SK-N-SH (cell line): ENCODE data around the gene SKA1. TPM values are rescaled to one million over a fixed set of nuclear protein-coding genes. Genes with fewer than 3 reads are reported as not detected.

Experiments used
- CTCF ChIA-PET: fragments of 300-600, 350-600 bp; formaldehyde crosslinking; extraction: SDS; loops from one replicate; lab custom pipeline; 2021; lab: Yijun Ruan, JAX
- POLR2A ChIA-PET: fragments of 350-600 bp; sonication (Branson Sonifier 250); formaldehyde crosslinking; extraction: SDS; loops from one replicate; lab custom pipeline; 2020; ENCODE audit warnings: antibody characterized with exemption, inconsistent platforms; lab: Yijun Ruan, JAX
- DNase-seq: peaks from one replicate; pipeline ENCODE4 v3.0.0; 2012
- H2AFZ ChIP-seq: fragments of 200-600 bp; sonication (generic); 2 replicates; pipeline ENCODE4 v1.8.1; 2016; ENCODE audit warnings: antibody characterized with exemption, mild to moderate bottlenecking, low read depth
- H3F3A ChIP-seq: fragments of 200-600 bp; sonication (generic); replicated peaks from 2 replicates; pipeline ENCODE3; 2016; ENCODE audit warnings: antibody characterized with exemption, mild to moderate bottlenecking; ENCODE audit not compliant: insufficient read depth
- H3K27ac ChIP-seq, 2 experiments: fragments of 200-500 bp in 1 of 2; fragments of 200-600 bp in 1 of 2; sonication (Bioruptor generic) in 1 of 2; sonication (generic), shearing (Covaris generic) in 1 of 2; 2 replicates each; pipeline versions ENCODE4 v1.5.1 to v1.6.1; 2014 to 2016; ENCODE audit warnings: low read depth in 2 of 2, inconsistent platforms in 1 of 2, low read length in 1 of 2, mild to moderate bottlenecking in 1 of 2, mixed read lengths in 1 of 2
- H3K27me3 ChIP-seq: fragments of 200-600 bp; sonication (generic), shearing (Covaris generic); 2 replicates; pipeline ENCODE4 v1.6.1; 2016; ENCODE audit warnings: mixed run types; ENCODE audit not compliant: insufficient read depth
- H3K36me3 ChIP-seq, 2 experiments: fragments of 200-500 bp in 1 of 2; fragments of 200-600 bp in 1 of 2; sonication (Bioruptor generic) in 1 of 2; sonication (generic) in 1 of 2; replicated peaks in 1 of 2; 2 replicates each; pipeline versions ENCODE3 to v1.5.1; 2014 to 2016; ENCODE audit warnings: low read length in 1 of 2, mild to moderate bottlenecking in 1 of 2; ENCODE audit not compliant: insufficient read depth in 2 of 2, control insufficient read depth in 1 of 2
- H3K4me1 ChIP-seq, 2 experiments: fragments of 200-500 bp in 1 of 2; fragments of 200-600 bp in 1 of 2; sonication (Bioruptor generic) in 1 of 2; sonication (generic), shearing (Covaris generic) in 1 of 2; 2 replicates each; pipeline versions ENCODE4 v1.5.1 to v1.6.1; 2014 to 2016; ENCODE audit warnings: low read depth in 1 of 2, low read length in 1 of 2, mixed run types in 1 of 2; ENCODE audit not compliant: insufficient read depth in 2 of 2, control insufficient read depth in 1 of 2
- H3K4me2 ChIP-seq: fragments of 200-600 bp; sonication (generic), shearing (Covaris generic); 2 replicates; pipeline ENCODE4 v1.6.1; 2017; ENCODE audit warnings: mixed run types
- H3K4me3 ChIP-seq, 2 experiments: fragments of 200-500 bp in 1 of 2; fragments of 200-600 bp in 1 of 2; sonication (Bioruptor generic) in 1 of 2; sonication (generic), shearing (Covaris generic) in 1 of 2; 2 replicates each; pipeline versions ENCODE4 v1.5.1 to v1.8.1; 2014 to 2016; ENCODE audit warnings: low read depth in 2 of 2, inconsistent platforms in 1 of 2, low read length in 1 of 2, mild to moderate bottlenecking in 1 of 2, mixed read lengths in 1 of 2, moderate library complexity in 1 of 2
- H3K79me2 ChIP-seq: fragments of 200-600 bp; sonication (generic); 2 replicates; pipeline ENCODE4 v1.8.1; 2017; ENCODE audit warnings: mild to moderate bottlenecking; ENCODE audit not compliant: insufficient read depth
- H3K9ac ChIP-seq: fragments of 200-600 bp; sonication (generic); 2 replicates; pipeline ENCODE4 v1.6.1; 2017; ENCODE audit warnings: mixed run types
- H3K9me2 ChIP-seq: fragments of 200-600 bp; sonication (generic); 2 replicates; pipeline ENCODE4 v1.6.1; 2017; ENCODE audit warnings: mixed run types
- H3K9me3 ChIP-seq: fragments of 200-600 bp; sonication (generic); 2 replicates; pipeline ENCODE4 v1.6.1; 2017; ENCODE audit warnings: mixed run types, mild to moderate bottlenecking, moderate library complexity
- H4K20me1 ChIP-seq: fragments of 200-600 bp; sonication (generic); 2 replicates; pipeline ENCODE4 v1.6.1; 2017; ENCODE audit warnings: mild to moderate bottlenecking, mixed run types; ENCODE audit not compliant: insufficient read depth
- CHD2 ChIP-seq: fragments of 150-350 bp; IDR thresholded peaks from 2 replicates; pipeline ENCODE4 v1.6.1; 2018; ENCODE audit warnings: low read length; ENCODE audit not compliant: partially characterized antibody
- ELF1 ChIP-seq: IDR thresholded peaks from 2 replicates; pipeline ENCODE4 v1.4.0; 2012
- FOXM1 ChIP-seq: IDR thresholded peaks from 2 replicates; pipeline ENCODE4 v1.4.0; 2012; ENCODE audit warnings: low read depth, mild to moderate bottlenecking
- GABPA ChIP-seq: IDR thresholded peaks from 2 replicates; pipeline ENCODE4 v1.4.0; 2012; ENCODE audit warnings: low read depth, mild to moderate bottlenecking
- GATA2 ChIP-seq: sonication (generic); formaldehyde crosslinking; IDR thresholded peaks from 2 replicates; pipeline ENCODE4 v1.5.0; 2020; ENCODE audit warnings: mild to moderate bottlenecking, missing genetic modification reagents
- IRF3 ChIP-seq: fragments of 150-350 bp; IDR thresholded peaks from 2 replicates; pipeline ENCODE4 v1.6.1; 2016; ENCODE audit warnings: mild to moderate bottlenecking, low read depth, low read length
- JUND ChIP-seq: IDR thresholded peaks from 2 replicates; pipeline ENCODE4 v1.4.0; 2012
- MEF2A ChIP-seq: IDR thresholded peaks from 2 replicates; pipeline ENCODE4 v1.4.0; 2012; ENCODE audit warnings: low read depth, borderline replicate concordance
- MXI1 ChIP-seq: IDR thresholded peaks from 2 replicates; pipeline ENCODE4 v1.6.1; 2012; ENCODE audit warnings: mild to moderate bottlenecking, low read depth, low read length, improper control_type of control experiment
- NFIC ChIP-seq: IDR thresholded peaks from 2 replicates; pipeline ENCODE4 v1.4.0; 2012; ENCODE audit warnings: borderline replicate concordance
- RAD21 ChIP-seq: IDR thresholded peaks from 2 replicates; pipeline ENCODE4 v1.6.1; 2012; ENCODE audit warnings: mild to moderate bottlenecking, low read length
- RCOR1 ChIP-seq: fragments of 150-350 bp; IDR thresholded peaks from 2 replicates; pipeline ENCODE4 v1.6.1; 2017; ENCODE audit warnings: antibody characterized with exemption, low read length
- RFX5 ChIP-seq: IDR thresholded peaks from 2 replicates; pipeline ENCODE4 v1.6.1; 2012; ENCODE audit warnings: mild to moderate bottlenecking, improper control_type of control experiment, low read length
- SIN3A ChIP-seq: IDR thresholded peaks from 2 replicates; pipeline ENCODE4 v1.6.1; 2012; ENCODE audit warnings: low read depth, mild to moderate bottlenecking, low read length, moderate library complexity, borderline replicate concordance
- SMC3 ChIP-seq: IDR thresholded peaks from 2 replicates; pipeline ENCODE4 v1.6.1; 2012; ENCODE audit warnings: low read depth, low read length, improper control_type of control experiment
- TCF12 ChIP-seq: IDR thresholded peaks from 2 replicates; pipeline ENCODE4 v1.4.0; 2012
- USF2 ChIP-seq: fragments of 150-350 bp; IDR thresholded peaks from 2 replicates; pipeline ENCODE4 v1.6.1; 2017; ENCODE audit warnings: antibody characterized with exemption, low read length, low read depth, borderline replicate concordance
- YY1 ChIP-seq: IDR thresholded peaks from 2 replicates; pipeline ENCODE4 v1.4.0; 2012; ENCODE audit warnings: low read depth, mild to moderate bottlenecking
- ZBTB33 ChIP-seq: IDR thresholded peaks from 2 replicates; pipeline ENCODE4 v1.4.0; 2012; ENCODE audit warnings: low read depth, borderline replicate concordance
- WGBS: methylation state at CpG from one replicate; pipeline ENCODE4 v1.1.6; 2017; ENCODE audit warnings: low lambda C conversion rate; 5-methylcytosine and 5-hydroxymethylcytosine counted together
- polyA plus RNA-seq, 3 experiments: library from polyadenylated mRNA; depleted of rRNA; stranded (reverse); fragments of >200 nt; gene quantifications; 2 replicates each; pipeline ENCODE4 v1.2.3, GENCODE V29; 2012

Gene SKA1
- polyA plus RNA-seq, 1 of the 3 experiments (the other 2 are of a cell fraction) = 4.5 TPM

DNA sequence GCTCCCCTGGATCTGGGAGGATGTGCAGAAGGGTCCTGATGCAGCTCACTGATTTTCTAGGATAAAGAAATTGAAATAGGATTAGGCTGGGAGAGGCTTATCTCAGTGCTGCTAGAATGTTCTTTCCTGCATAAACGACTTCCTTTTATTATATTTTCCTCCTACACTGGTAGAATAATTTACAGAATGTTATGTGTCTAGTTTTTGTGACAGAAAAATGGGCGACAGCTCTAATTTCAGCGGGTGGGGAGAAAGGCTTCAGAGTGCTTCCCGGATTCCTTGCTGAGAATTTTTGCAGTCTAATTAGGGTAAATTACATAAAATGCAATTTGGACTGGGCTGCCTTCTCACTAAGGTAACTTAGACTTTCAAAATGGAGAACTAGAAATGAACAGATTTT lies 66.2 kb downstream of the SKA1 start:
- Histone ChIP-seq H3K9me2 (no peaks in the 10 kb centered on the region), H3K27me3 (no peaks in the 10 kb centered on the region), H3K9me3 (no peaks in the 10 kb centered on the region), H3K27ac (no peak overlapping the region), H4K20me1 (no peaks in the 10 kb centered on the region), H3K4me2 (no peak overlapping the region), H3K4me1 (no peaks in the 10 kb centered on the region; a peak in 1 of 4 replicates), H3K4me3 (no peak overlapping the region), H3F3A (no peaks in the 10 kb centered on the region), H3K9ac (no peak overlapping the region), H2AFZ (no peak overlapping the region), H3K36me3 (no peaks in the 10 kb centered on the region), H3K79me2 (no peaks in the 10 kb centered on the region)
- 35% methylated on average over 4 of the region's 4 CpGs for WGBS
- POLR2A ChIA-PET = no interaction called here
- no peak for TF ChIP-seq YY1
- no peak for TF ChIP-seq RCOR1
- no peak for TF ChIP-seq GATA2
- TF ChIP-seq FOXM1 = no peak
- no peak for TF ChIP-seq USF2
- TF ChIP-seq SMC3 = no peak
- no peak for TF ChIP-seq RFX5
- TF ChIP-seq MXI1 = no peak
- no peak for TF ChIP-seq RAD21
- TF ChIP-seq GABPA = no peak
- TF ChIP-seq ELF1 = no peak
- TF ChIP-seq MEF2A = no peak
- TF ChIP-seq IRF3 = no peak
- TF ChIP-seq JUND = no peak
- TF ChIP-seq TCF12 = no peak
- no peak for TF ChIP-seq CHD2
- no peak for TF ChIP-seq ZBTB33
- no peak for TF ChIP-seq SIN3A
- TF ChIP-seq NFIC = no peak
- no peak for DNase-seq
- CTCF ChIA-PET = interaction anchor here (1.0 to 2.0 kb wide), 3 partner anchors 10 to 236 kb away, joined by 3 to 18 read pairs (median 4); no protein-coding TSS in a partner anchor
